H9 (cell line): Measurements from ENCODE around the gene TRIM54. TPM values are rescaled to one million over a fixed set of nuclear protein-coding genes. Genes with fewer than 3 reads are reported as not detected.
"Not testable (repeated sequence)": the region's sequence is repeated elsewhere in the genome, so short reads cannot be mapped to it uniquely, and the experiment has no call there.

Experiments used
- DNase-seq: peaks from one replicate; pipeline ENCODE4 v3.0.0-alpha.2; 2017
- H2AFZ ChIP-seq: one replicate; pipeline ENCODE4 v1.6.1; 2013; ENCODE audit warnings: mild to moderate bottlenecking, low read length, control low read depth, moderate library complexity
- H2AK5ac ChIP-seq: 2 replicates; pipeline ENCODE4 v1.6.1; 2013; ENCODE audit warnings: low read length, control low read depth, mixed read lengths; ENCODE audit not compliant: insufficient read length
- H2BK120ac ChIP-seq: one replicate; pipeline ENCODE4 v1.6.1; 2013; ENCODE audit warnings: low read depth, mild to moderate bottlenecking, low read length, control low read depth, inconsistent platforms; ENCODE audit not compliant: poor library complexity, severe bottlenecking
- H2BK12ac ChIP-seq: 2 replicates; pipeline ENCODE4 v1.6.1; 2013; ENCODE audit warnings: low read length, control low read depth, mixed read lengths, low read depth; ENCODE audit not compliant: insufficient read length
- H2BK15ac ChIP-seq: 2 replicates; pipeline ENCODE4 v1.6.1; 2013; ENCODE audit warnings: low read depth, low read length, control low read depth
- H2BK20ac ChIP-seq: one replicate; pipeline ENCODE4 v1.6.1; 2013; ENCODE audit warnings: low read depth, mild to moderate bottlenecking, low read length, control low read depth, inconsistent platforms; ENCODE audit not compliant: poor library complexity, severe bottlenecking
- H2BK5ac ChIP-seq: 2 replicates; pipeline ENCODE4 v1.6.1; 2013; ENCODE audit warnings: low read length, control low read depth, mixed read lengths; ENCODE audit not compliant: insufficient read length
- H3K14ac ChIP-seq: 2 replicates; pipeline ENCODE4 v1.6.1; 2013; ENCODE audit warnings: low read length, control low read depth; ENCODE audit not compliant: insufficient read depth
- H3K18ac ChIP-seq: 2 replicates; pipeline ENCODE4 v1.6.1; 2013; ENCODE audit warnings: low read depth, mild to moderate bottlenecking, mixed read lengths, low read length, control low read depth; ENCODE audit not compliant: insufficient read length
- H3K23ac ChIP-seq: 2 replicates; pipeline ENCODE4 v1.6.1; 2013; ENCODE audit warnings: low read length, control low read depth, mixed read lengths, low read depth; ENCODE audit not compliant: insufficient read length
- H3K23me2 ChIP-seq: 2 replicates; pipeline ENCODE4 v1.6.1; 2013; ENCODE audit warnings: low read depth, mild to moderate bottlenecking, mixed read lengths, low read length, control low read depth; ENCODE audit not compliant: insufficient read length, poor library complexity, severe bottlenecking
- H3K27ac ChIP-seq: 2 replicates; pipeline ENCODE4 v1.5.1; 2013; ENCODE audit warnings: low read length, control low read depth, mixed read lengths, low read depth; ENCODE audit not compliant: insufficient read length
- H3K27me3 ChIP-seq: 2 replicates; pipeline ENCODE4 v1.6.1; 2013; ENCODE audit warnings: low read length, control low read depth, inconsistent platforms; ENCODE audit not compliant: insufficient read depth
- H3K4ac ChIP-seq: 2 replicates; pipeline ENCODE4 v1.6.1; 2013; ENCODE audit warnings: low read depth, mild to moderate bottlenecking, control low read depth, inconsistent platforms, low read length, moderate library complexity
- H3K4me1 ChIP-seq: 2 replicates; pipeline ENCODE4 v1.6.1; 2013; ENCODE audit warnings: low read length, control low read depth, inconsistent platforms; ENCODE audit not compliant: insufficient read depth
- H3K4me2 ChIP-seq: 2 replicates; pipeline ENCODE4 v1.6.1; 2013; ENCODE audit warnings: low read length, control low read depth, mixed read lengths; ENCODE audit not compliant: insufficient read length, insufficient read depth
- H3K56ac ChIP-seq: 2 replicates; pipeline ENCODE4 v1.6.1; 2013; ENCODE audit warnings: low read depth, mild to moderate bottlenecking, mixed read lengths, low read length, control low read depth; ENCODE audit not compliant: insufficient read length
- H3K79me1 ChIP-seq: 2 replicates; pipeline ENCODE4 v1.6.1; 2013; ENCODE audit warnings: low read depth, mild to moderate bottlenecking, moderate library complexity, low read length, control low read depth, inconsistent platforms; ENCODE audit not compliant: insufficient read depth, poor library complexity, severe bottlenecking
- H3K79me2 ChIP-seq: 2 replicates; pipeline ENCODE4 v1.6.1; 2013; ENCODE audit warnings: low read length, control low read depth, inconsistent platforms; ENCODE audit not compliant: insufficient read depth
- H3K9ac ChIP-seq: 2 replicates; pipeline ENCODE4 v1.6.1; 2013; ENCODE audit warnings: low read length, control low read depth, mixed read lengths; ENCODE audit not compliant: insufficient read length; ENCODE audit errors: extremely low read depth
- H3K9me3 ChIP-seq: one replicate; pipeline ENCODE4 v1.6.1; 2013; ENCODE audit warnings: low read depth, low read length, inconsistent platforms; ENCODE audit not compliant: control insufficient read depth
- H3T11ph ChIP-seq: one replicate; pipeline ENCODE4 v1.6.1; 2013; ENCODE audit warnings: mild to moderate bottlenecking, low read length, control low read depth, inconsistent platforms
- H4K20me1 ChIP-seq: one replicate; pipeline ENCODE4 v1.6.1; 2013; ENCODE audit not compliant: control insufficient read depth, insufficient read length, insufficient read depth
- H4K5ac ChIP-seq: 2 replicates; pipeline ENCODE4 v1.6.1; 2013; ENCODE audit warnings: low read depth, mild to moderate bottlenecking, mixed read lengths, low read length, control low read depth; ENCODE audit not compliant: insufficient read length
- H4K8ac ChIP-seq: replicated peaks from 2 replicates; pipeline ENCODE4 v1.6.1; 2013; ENCODE audit warnings: low read length, control low read depth, mixed read lengths, low read depth; ENCODE audit not compliant: insufficient read length
- H4K91ac ChIP-seq: 2 replicates; pipeline ENCODE4 v1.6.1; 2013; ENCODE audit warnings: low read depth, mild to moderate bottlenecking, moderate library complexity, mixed read lengths, low read length, control low read depth; ENCODE audit not compliant: insufficient read length
- H3K27ac Mint-ChIP-seq, 3 experiments: 2 replicates in 2 of 3; 3 replicates in 1 of 3; pipeline ENCODE4 v1.8.0; 2020 to 2021; ENCODE audit warnings: mixed read lengths in 3 of 3, mild to moderate bottlenecking in 1 of 3, moderate library complexity in 1 of 3
- H3K27me3 Mint-ChIP-seq: 2 replicates; pipeline ENCODE4 v1.8.0; 2021; ENCODE audit warnings: low read depth, mild to moderate bottlenecking, moderate library complexity, mixed read lengths
- H3K36me3 Mint-ChIP-seq, 3 experiments: 2 replicates in 2 of 3; 3 replicates in 1 of 3; pipeline ENCODE4 v1.8.0; 2020 to 2021; ENCODE audit warnings: low read depth in 3 of 3, mixed read lengths in 3 of 3; ENCODE audit not compliant: insufficient read depth in 1 of 3
- H3K4me1 Mint-ChIP-seq, 2 experiments: 2 replicates each; pipeline ENCODE4 v1.8.0; 2020; ENCODE audit warnings: mixed read lengths in 2 of 2
- H3K4me3 Mint-ChIP-seq, 2 experiments: 2 replicates in 1 of 2; 3 replicates in 1 of 2; pipeline ENCODE4 v1.8.0; 2020 to 2021; ENCODE audit warnings: mild to moderate bottlenecking in 2 of 2, mixed read lengths in 2 of 2, moderate library complexity in 1 of 2
- H3K9me3 Mint-ChIP-seq, 2 experiments: 2 replicates in 1 of 2; 3 replicates in 1 of 2; pipeline ENCODE4 v1.8.0; 2020; ENCODE audit warnings: mild to moderate bottlenecking in 2 of 2, mixed read lengths in 2 of 2, moderate library complexity in 1 of 2
- WGBS: extraction: QIAGEN DNeasy Blood & Tissue Kit; methylation state at CpG from one replicate; pipeline ENCODE4 v1.1.7; 2013; ENCODE audit warnings: missing lambda C conversion rate, low lambda C conversion rate, mixed read lengths; ENCODE audit not compliant: insufficient read length; ENCODE audit errors: extremely low coverage; 5-methylcytosine and 5-hydroxymethylcytosine counted together
- total RNA-seq: library from RNA; stranded (reverse); gene quantifications from 2 replicates; pipeline ENCODE4 v1.2.1, GENCODE V29; 2021
- TF ChIP-seq, protein P1 (sequence below): fragments of 200-600 bp; sonication (generic); conservative IDR thresholded peaks from 3 replicates; pipeline ENCODE4 v1.8.0; 2021; ENCODE audit warnings: antibody characterized with exemption, mild to moderate bottlenecking

TRIM54 gene
- total RNA-seq, 1 experiment from 2014 or later: 5.0 TPM

DNA sequence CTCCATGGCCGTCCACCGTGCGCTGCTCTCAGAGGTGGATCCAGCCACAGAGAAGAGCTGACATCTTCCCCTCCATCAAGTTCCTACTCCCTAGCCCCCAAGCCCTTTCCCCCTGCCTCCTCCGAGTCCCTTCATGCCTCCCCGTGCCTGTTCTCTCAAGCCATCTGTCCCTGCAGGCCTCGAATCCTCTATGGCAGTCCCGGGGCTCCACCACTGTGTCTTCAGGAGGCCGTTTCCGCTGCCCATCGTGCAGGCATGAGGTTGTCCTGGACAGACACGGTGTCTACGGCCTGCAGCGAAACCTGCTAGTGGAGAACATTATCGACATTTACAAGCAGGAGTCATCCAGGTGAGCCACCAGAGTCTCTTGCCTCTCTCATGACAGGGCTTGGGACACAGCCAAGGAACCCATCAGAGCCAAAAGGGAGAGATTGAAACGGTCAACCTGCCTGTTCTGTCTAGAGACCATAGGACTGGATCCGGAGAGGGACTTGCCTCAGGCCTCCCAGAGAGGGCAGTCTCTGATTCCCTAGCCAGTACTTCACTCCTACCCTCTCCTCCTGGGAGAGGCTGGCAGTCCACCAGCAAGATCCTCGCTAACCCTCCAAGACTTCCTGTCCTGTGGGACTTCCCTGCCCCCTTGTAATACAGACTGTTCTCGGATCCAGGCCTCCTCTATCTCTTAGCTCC is 16.3 kb downstream of the TRIM54 start:
- Histone ChIP-seq H4K5ac (no peak overlapping the region), H2AFZ (no peak overlapping the region), H3K9me3 (no peaks in the 10 kb centered on the region), H3K27me3 (no peaks in the 10 kb centered on the region), H4K8ac (no peak overlapping the region), H3T11ph (no peak overlapping the region), H3K23ac (no peak overlapping the region), H3K79me1 (no peaks in the 10 kb centered on the region), H3K4me1 (no peaks in the 10 kb centered on the region), H2BK5ac (no peak overlapping the region), H4K91ac (no peak overlapping the region), H2BK120ac (no peak overlapping the region), H3K14ac (no peak overlapping the region; the same call in 1 of the 2 replicates), H2BK20ac (no peak overlapping the region), H4K20me1 (no peaks in the 10 kb centered on the region), H3K4ac (no peak overlapping the region), H2AK5ac (no peak overlapping the region), H2BK12ac (no peak overlapping the region), H3K27ac (no peak overlapping the region), H3K9ac (no peak overlapping the region), H3K4me2 (no peak overlapping the region), H3K79me2 (no peaks in the 10 kb centered on the region), H3K56ac (no peak overlapping the region), H2BK15ac (no peak overlapping the region), H3K23me2 (no peaks in the 10 kb centered on the region), H3K18ac (no peak overlapping the region)
- WGBS: no CpG with 5 or more reads among the region's 18 CpGs
- Mint-ChIP-seq H3K27ac (peak overlapping the region in 1 of 3 experiments; percentile 29; a peak in 1 of 7 replicates), H3K4me3 (no peak overlapping the region), H3K36me3 (no peaks in the 10 kb centered on the region), H3K27me3 (no peaks in the 10 kb centered on the region), H3K9me3 (no peaks in the 10 kb centered on the region), H3K4me1 (peaks cover 4% of the 10 kb centered on the region in 2 experiments; a peak in 2 of 4 replicates)
- TF ChIP-seq, protein P1, sequence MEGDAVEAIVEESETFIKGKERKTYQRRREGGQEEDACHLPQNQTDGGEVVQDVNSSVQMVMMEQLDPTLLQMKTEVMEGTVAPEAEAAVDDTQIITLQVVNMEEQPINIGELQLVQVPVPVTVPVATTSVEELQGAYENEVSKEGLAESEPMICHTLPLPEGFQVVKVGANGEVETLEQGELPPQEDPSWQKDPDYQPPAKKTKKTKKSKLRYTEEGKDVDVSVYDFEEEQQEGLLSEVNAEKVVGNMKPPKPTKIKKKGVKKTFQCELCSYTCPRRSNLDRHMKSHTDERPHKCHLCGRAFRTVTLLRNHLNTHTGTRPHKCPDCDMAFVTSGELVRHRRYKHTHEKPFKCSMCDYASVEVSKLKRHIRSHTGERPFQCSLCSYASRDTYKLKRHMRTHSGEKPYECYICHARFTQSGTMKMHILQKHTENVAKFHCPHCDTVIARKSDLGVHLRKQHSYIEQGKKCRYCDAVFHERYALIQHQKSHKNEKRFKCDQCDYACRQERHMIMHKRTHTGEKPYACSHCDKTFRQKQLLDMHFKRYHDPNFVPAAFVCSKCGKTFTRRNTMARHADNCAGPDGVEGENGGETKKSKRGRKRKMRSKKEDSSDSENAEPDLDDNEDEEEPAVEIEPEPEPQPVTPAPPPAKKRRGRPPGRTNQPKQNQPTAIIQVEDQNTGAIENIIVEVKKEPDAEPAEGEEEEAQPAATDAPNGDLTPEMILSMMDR: no peak
- DNase-seq: no peak

DNA sequence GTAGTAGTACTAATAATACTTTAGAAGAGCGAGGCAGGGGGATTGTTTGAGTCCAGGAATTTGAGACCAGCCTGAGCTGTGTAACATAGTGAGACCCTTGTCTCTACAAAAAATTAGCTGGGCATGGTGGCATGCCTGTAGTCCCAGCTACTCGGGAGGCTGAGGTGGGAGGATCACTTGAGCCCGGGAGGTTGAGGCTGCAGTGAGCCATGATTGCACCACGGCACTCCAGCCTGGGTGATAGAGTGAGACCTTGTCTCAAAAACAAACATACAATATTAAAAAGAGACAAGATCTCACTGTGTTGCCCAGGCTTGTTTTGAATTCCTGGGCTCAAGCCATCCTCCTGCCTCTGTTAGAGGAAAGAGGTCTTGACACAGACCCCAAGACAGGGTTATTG is 18.4 kb downstream of the TRIM54 start:
- H3K4me2 ChIP-seq, H3T11ph ChIP-seq, H3K18ac ChIP-seq, H2BK12ac ChIP-seq, H4K8ac ChIP-seq, H3K14ac ChIP-seq, H3K9me3 ChIP-seq, H3K27me3 ChIP-seq, H2BK120ac ChIP-seq, H2AFZ ChIP-seq, H3K79me2 ChIP-seq, H3K9ac ChIP-seq, H3K23ac ChIP-seq, H3K9me3 Mint-ChIP-seq, H2BK5ac ChIP-seq, DNase-seq, H3K79me1 ChIP-seq, H3K4me3 Mint-ChIP-seq, H3K27ac Mint-ChIP-seq, H3K4me1 Mint-ChIP-seq, H2BK20ac ChIP-seq, H4K5ac ChIP-seq, H3K23me2 ChIP-seq, H3K36me3 Mint-ChIP-seq, H2AK5ac ChIP-seq, H3K4ac ChIP-seq, H2BK15ac ChIP-seq, H3K27ac ChIP-seq, H3K4me1 ChIP-seq, H4K20me1 ChIP-seq, H4K91ac ChIP-seq, H3K56ac ChIP-seq: not testable (repeated sequence)
- no CpG with 5 or more reads among the region's 4 CpGs for WGBS
- H3K27me3 Mint-ChIP-seq: peaks cover 13% of the 10 kb centered on the region
